ENCODE results near the gene UVSSA.

The UVSSA gene

DNA sequence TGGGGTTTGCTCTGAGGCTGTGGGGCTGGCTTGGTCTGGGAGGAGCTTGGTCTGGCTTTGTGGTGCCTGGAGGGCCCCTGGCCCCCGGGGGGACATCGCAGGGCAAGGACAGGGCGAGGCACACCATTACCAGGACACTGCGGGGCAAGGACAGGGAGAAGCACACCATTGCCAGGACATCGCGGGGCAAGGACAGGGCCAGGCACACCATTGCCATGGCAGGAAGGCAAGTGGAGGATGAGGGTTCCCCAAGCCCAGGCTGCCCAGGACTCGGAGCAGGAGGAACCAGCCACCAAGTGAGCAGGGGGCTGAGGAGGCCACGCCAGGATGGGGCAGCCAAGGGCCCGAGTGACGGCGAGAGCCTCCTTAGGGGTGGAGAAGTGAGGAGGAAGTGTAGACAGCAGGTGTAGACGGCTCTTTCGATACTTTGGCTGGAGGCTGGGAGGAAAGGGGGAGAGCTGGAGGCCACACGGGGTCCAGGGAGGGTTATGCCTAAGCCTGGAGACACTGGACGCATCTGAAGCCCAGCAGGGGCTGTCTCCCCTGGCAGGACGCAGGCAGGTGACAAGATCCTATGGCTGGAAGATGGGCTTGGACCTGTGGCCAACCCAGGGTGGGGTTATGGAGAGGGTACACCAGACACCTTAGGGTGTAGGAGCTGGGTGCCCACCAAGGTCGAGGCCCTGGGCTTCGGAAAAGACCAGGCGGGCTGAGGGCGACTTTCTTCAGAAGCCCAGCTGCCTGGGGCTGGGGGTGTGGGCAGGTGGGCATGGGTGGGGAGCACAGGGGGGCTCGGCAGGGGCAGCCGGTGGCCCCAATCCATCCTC lies 51.9 kb downstream of the UVSSA start:
- FAIRE-seq: no peak

DNA sequence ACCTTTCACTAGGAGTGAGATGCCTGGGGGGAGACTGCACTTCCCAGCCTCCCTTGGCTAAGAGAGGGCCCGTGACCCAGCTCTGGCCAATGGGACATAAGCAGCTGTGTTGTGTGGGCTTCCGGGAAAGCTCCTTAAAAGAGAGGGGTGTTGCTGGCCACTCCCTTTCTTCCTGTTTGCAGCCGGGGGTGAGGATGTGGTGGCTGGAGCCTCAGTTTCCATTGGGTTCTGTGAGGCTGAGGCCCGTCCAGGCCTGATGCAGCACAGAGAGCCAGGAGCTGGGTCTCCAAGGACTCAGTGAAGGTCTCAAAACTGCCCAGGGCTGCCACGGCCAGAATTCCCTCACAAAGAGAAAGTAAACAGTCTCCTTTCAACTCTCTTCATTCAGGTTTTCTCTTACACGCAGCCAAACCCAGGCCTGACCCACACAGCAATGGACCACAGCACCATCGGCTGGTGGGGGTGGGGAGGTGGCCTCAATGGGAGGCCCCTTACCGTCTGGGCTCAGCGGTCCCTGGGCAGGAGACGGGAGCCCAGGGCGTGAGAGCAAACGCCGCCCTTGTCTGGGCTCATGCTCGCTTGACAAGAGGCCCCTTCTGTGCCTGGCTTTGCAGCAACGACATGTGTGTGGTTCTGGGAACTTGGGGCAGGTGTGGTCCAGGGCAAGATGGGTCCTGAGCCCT lies 52.6 kb downstream of the UVSSA start:
- FAIRE-seq: no peak

DNA sequence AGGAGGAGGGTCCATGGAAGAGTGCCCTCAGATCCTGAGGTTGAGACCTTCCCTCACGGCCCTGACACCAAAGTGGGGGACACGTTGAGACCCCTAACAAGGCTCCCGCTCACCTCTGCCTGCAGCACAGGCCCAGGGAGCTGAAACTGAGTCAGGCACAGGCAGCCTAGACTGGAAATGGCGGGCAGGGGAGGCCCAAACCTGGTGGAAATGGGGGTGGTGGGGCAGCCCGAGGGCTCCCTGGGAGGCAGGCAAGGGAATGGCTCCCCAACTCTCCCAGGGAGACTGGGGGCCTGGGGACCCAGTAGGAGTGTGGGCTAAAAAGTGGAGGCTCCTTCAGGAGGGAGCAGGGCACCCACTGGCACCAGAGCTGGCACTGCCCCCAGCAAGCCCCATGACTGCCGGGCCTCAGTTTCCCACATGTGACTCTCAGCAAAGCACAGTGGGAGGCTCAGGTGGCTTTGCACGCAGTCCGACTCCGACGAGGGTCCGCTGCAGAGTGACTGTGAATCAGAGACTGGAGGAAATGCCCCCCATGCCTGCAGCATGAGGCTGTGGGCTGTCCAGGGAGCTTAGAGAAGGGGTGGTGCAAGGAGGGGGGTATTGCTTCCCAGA lies 53.3 kb downstream of the UVSSA start:
- no peak for FAIRE-seq

DNA sequence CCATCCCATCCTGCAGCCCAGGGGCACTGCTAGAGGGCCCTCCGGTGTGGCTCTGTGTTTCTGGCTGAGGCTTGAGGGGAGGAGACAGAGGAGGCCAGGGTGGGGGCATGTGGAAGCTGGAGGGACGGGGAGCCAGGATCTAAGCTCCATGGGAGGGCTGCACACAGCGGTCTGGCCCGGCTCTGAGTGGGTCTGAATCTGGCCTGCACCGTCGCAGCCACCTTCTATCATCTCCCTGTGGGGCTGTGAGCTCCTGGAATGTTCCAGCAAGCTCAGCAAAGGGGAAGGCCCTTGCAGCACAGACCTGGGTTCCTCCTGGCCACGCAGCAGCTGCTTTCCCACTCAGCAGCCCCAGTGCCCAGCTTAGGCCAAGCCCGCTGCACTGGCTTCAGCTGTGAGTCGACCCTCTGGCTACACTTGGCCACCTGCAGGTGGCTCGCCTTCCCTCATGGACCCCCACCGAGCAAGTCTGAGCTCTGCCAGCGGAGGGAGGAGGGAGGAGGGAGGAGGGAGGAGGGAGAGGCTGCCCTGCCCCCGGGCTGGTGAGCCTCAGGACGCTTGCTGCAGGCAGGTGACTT lies 53.9 kb downstream of the UVSSA start:
- FAIRE-seq: no peak

DNA sequence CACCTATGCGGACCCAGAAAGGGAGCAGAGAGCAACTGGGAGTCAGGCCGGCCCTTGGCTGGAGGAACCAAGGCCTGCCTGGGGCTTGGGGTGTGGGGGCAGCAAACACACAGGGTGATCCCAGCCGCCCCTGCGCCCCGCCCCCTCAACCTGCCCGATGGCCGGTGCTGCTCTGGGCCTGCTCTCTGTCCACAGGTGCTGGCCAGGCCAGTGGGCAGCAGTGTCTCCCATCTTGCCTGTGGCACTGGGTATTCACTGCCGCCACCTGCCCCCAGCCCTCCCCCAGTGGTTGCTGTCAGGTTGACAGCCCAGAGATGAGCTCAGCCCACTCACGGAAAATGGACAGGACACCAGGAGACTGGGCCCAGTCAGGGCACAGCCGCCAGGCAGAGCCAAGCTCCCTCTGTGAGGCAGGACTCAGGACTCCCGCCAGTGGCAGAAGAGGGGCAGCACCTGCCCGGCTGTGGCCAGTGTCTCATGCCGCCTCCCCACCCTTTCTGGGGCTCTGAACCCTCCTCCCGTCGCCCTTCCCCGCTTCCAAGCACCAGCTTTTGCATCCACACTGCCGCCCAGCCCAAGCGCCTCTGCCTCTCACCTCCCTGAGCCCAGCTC lies 54.5 kb downstream of the UVSSA start:
- FAIRE-seq: no peak

DNA sequence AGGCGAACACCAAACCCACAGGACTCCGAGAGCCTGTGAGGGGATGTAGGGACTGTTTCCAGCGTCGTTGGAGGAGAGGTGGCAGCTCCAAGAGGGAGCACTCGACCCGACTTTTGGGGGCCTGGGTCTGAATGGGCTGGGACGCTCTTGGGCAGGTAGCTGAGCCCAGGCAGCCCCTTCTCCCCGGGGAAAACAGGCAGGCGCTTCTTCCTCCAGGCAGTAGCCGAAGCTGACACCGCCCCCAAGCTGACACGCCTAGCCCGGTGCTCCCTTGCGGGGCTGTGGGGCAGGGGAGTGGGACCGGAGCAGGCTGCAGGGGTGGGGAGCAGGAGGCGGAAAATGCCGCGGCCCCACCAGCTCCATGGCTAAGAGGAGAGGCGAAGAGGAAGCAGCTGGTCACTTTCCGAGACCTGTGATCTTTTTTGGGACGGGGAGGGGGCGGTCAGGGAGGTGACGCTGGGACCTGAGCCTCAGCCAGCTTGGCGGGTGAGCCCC lies 55.1 kb downstream of the UVSSA start:
- no peak for FAIRE-seq

DNA sequence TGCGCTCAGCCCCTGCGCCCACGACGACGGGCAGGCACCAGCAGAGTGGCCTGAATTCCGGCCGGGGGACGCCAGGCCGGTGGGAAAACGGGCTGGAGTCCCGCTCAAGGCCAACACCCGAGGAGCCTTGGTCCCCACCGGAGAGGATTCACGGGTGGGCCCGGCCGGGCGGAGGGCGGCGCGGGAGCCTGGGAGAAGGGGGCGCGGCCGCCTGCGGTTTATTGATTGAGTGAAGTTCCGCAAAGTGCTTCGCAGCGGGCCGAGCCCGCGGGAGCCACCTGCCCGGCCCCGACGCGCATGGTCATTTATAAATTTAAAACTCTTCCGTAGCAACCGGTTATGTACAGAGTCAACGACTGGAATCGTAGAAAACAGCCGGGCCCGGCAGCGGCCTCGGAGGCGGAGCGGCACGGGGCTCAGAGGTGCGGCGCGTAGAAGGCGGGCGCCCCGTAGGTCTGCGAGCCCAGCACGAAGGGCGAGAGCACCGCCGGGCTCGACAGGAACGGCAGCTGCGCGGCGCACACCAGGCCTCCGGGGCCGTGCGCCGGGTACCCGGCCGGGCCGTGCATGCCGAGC lies 55.6 kb downstream of the UVSSA start:
- no peak for FAIRE-seq

DNA sequence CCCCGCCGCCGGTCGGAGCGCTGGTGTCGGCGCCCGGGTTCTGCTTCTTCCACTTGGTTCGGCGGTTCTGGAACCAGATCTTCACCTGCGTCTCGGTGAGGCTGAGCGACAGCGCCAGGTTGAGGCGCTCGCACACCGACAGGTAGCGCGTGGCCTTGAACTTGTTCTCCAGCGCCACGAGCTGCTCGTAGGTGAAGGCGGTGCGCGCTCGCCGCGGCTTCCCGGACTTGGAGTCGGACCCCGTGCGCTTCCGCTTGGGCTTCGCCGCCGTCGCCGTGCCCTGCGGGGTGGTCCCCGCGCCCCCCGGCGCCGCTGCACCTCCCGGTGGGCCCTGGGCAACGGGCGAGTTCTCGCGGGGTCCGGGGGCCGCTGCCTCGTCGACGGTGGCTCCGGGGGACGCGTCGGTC lies 56.2 kb downstream of the UVSSA start:
- FAIRE-seq: no peak

DNA sequence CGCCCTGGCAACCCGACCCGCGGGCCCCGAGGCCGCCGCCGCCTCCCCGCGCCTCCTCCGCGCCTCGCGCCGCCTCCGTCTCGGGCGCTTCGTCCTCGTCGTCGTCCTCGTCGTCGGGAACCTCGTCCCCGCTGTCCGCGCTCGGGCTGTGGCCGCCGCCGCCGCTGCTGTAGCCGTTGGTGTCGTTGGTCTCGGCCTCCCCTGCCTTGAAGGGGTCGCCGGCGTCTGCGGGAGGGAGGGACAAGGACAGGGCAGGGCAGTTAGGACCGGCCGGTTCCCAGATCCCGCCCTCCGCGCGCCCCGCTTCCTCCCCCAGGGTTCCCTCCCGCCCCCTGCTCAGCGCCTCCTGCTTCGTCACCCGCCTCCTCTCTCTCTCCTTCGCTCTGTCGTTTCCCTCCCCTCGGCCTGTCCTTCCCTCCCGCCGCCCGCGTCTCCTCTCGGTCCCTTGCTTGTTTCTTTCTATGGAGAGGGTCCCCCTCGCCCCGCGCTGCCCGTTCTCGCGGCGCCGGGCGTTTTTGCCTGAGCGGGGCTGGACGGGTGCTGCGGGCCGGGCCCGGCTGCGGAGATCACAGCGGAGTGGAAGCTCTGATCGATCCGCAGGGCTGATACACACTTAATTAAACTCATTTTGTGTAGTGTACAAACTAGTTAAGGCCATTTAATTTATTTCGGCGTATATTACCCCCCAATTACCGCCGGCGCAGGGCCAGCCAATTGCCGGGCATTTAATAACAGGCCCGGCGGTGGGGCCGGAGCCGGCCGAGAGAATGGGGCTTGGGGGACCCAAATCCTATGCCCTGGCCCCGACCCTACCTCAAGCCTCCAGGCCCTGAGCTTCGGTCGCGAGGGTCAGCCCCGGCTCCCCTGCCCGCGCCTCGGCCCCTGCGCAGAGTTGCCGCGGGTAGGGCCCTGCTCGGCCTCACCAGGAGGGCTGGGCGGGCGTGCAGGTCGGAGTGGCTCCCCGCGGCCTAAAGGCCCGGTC lies 56.9 kb downstream of the UVSSA start:
- FAIRE-seq: no peak

DNA sequence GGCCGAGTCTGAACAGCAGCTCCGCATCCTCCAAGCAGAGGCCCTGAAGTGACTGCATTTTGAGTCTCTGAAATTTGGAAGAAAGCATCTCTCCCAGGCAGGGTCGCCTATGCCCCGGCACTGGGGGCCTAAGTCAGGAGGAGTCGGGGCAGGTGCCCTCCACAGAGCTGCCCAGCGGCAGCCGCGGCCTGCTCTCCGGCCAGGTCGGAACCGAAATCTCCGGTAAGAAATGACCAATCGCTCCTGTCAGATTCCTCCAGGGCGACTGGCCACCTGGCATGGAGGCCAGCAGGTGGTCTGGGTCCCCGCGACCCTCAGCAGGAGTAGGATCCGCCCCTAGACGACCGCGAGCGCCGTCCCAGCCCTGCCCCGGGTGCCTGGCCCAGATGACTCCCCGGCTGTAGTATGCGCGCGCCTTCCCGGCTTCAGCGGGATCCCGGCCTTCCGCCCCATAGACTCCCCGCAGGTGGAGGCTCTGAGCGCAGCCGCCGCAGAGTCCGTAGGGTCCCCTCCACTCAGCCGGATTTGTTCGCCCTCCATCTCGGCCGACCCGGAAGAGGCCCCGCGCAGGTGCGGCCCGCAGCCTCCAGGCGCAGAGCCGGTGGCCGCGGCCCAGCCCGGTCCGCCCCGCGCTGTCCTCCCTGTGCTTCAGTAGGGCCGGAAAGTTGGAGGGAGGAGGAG lies 57.7 kb downstream of the UVSSA start:
- FAIRE-seq: no peak

DNA sequence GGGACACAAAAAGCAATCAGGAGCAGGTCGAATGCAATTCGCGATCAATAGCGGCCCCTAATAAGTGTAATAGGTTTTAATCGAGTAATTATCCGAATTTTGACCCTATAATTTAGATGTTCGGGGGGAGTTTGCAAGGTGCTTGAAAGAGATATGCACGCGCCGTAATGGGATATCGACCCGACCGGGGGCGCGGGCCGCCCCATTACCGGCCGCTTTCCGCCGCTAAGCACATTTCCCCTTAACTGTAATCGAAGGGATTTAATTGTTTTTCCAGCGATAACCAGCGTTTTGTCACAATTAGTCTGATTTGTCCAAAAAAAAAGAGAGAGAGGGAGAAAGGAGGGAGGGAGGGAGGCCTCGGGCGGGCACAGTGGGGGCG lies 58.2 kb downstream of the UVSSA start:
- FAIRE-seq: no peak

DNA sequence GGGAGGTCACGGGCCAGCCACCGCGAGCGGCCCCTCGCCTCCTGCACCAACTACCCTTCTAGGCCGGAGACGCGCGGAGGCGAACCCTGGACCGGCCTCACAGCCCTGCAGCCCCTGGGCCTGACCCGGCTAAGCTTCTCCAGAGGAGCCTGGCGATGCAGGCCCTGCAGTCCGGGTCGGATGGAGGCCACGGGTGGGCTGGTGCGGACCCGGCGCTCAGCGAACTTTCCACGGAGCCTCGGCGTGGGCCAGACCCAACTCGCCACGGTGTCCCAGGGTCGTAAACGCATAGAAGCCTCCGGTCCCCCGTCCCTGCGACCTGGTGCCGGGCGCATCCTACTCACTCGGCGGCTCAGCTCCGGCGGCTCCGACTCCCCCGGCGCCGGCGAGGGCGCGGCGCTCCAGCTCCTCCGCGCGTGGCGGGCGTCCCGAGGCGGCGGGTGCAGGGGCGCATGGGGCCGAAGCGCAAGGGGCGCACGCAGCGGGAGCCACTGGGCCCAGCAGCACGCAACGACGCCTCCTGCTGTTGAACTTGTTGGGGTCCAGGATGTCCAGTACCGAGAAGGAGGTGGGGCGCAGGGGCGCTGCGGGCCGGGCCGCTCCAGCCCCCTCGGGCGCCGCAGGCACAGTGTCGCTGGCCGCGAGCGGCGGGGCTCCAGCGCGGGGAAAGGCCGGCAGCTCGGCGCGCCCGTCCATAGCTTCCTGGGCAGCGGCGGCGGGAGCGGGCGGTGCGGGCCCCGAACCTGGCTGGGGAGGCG lies 58.8 kb downstream of the UVSSA start:
- no peak for FAIRE-seq

DNA sequence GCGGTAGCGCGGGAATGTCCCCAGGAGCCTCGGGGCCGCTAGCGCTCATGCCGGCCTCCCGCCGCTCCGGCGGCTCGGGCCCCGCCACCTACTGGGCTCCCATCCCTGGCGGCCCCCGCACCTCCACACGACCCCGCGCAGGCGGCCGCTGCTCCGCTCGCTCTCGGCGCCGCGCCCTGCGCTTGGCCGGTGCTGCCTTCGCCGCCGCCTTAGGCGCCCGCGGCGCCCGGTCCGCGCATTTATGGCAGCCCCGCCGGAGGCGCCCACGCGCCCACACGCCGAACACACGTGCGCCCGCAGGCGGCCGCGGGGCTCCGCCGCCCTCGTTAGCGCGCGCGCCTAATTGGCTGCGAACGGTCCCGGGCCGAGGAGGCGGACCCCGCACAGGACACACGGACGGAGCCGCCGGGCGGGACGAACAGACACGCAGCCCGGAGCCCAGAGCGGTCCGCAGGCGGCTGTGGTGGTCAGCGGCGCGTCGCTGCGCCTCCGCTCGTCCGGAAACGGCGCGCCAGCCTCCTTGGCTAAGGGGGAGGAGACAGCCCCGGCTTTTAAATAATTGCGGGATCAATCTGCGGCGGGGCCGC lies 59.5 kb downstream of the UVSSA start, which contains the start of gene NKX1-1:
TSS of gene NKX1-1 (minus strand) at position 49 of the 587 bp plus-strand sequence. CDS start at position 49, 0 bp downstream.
- FAIRE-seq: no peak

DNA sequence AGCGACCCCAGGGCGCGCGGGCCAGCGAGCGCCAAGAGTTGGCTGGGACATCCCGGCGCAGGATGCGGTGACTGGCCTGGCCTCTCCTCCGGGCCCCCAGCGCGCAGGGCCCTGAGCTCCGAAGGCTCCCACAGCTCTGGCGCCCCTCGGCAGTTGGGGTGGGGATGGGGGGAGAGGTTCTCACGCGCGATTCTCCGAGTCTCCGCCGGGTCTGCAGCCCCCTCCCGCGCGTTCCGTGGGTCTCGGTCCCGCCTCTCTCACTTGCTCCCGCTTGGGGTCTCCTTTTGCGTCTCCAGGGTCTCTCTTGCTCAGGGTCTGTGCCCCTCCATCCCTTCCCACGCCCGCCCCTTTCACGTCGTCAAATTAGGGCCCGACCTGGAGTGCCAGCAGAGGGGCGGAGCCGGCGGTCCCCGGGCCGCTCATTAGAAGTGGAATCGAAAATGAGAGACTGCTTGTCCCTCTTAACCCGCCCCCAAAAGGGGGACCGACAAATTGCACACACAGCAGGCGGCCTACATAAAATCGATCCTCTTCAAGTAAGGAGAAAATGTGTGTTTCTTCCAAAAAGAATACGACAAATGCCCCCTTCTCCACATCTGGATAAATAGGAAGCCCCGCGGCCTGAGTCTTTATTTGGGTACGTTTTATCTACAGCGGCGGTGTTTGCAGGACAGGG lies 60.1 kb downstream of the UVSSA start:
- FAIRE-seq: no peak

DNA sequence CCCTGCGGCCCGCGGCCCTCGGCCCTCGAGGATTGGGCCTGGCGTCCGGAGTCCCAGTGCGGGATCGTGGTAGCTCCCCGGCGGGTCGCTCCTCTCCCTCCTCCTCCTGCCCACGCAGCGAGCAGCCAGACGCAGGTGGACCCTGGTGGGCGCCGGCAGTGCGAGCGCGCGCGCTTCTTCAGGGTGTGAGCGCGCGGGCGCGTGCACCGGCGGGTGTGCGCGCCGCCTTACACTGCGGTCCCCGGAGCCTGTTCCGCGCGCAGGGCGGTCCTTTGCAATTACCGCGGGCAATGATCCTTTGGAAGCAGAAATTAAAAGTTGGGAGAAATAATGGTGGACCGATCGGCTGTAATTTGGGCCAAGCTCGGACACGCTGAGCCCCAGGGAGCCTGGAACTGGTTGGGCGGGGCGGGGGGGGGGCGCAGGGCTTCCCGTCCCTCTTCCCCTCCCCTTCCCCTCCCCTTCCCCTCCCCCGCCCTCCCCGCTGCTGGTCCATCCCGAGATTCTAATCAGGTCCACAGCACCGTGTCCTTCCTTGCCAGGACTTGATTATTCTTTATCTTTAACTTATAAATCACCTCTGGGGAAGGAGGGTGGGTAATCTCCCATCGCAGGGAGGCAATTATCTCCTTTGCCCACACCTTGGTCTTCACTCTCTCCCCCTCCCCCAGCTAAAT lies 60.8 kb downstream of the UVSSA start:
- no peak for FAIRE-seq

DNA sequence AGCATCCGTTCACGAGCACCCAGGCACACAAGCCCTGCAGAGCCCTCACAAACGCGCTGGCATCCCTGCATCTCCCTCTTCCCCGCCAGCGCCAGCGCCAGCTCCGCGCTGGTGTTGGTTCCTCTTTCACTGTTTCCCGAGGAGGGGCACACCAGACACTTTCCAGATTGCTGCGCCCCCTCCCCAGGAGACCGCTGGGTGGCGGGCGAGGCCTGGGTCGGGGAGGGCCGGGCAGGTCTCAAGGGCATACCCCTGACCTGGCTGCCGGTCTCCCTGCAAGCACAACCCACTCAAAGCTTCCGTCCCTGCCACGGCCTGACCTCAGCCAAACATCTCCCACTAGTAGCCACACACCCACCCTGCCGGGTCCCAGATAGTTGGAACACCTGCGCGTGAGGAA lies 61.4 kb downstream of the UVSSA start:
- FAIRE-seq: no peak

DNA sequence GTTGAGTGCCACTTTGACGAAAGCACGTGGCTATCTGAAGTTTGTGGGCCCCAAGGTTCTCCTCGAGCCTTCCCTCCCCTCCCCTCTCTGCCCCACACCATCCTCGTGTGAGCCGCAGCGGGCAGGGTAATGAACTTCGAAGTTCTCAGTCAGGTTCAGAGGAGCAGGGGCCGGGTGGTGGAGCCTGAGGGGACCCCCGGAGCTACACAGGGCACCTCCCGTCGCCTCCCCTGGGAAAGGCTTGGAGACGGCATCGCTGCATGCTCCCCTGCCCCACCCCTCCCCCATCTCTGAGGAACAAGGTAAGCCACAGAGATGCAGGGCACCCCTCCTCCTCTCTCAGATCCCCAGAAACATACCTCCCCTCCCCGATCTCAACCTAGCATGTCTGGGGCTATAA lies 62.1 kb downstream of the UVSSA start:
- no peak for FAIRE-seq

All from A204.1 (cell line).